HG03558 (cell line): ENCODE measurements around the gene ARF4.

ENCODE experiments used
- ATAC-seq: cut with Tn5 transposase; IDR thresholded peaks from one replicate; pipeline ENCODE4 v1.9.1; 2021; ENCODE audit warnings: moderate number of reproducible peaks; ENCODE audit not compliant: unreplicated experiment; ENCODE audit errors: extremely low read depth

ARF4 gene

DNA sequence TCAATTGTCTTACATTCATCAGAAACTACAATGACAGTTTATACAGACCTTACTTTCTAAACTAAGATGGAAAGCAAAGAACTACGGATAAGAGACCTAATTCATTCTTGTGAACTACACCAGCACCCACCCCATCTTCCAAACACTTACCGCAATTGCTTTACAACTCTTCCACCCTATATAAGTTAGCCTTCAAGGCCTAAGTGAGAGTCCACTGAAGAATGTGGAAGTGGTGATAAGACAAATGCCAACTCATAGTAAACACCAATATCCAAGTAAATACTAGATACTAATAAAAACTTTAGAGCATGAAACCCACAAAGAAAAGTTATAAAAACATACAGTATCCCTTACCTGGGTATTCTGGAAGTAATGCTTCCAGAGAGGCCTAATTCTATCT is 13.6 kb downstream of the ARF4 start:
- ATAC-seq = no peak

- no peak for ATAC-seq
These were observed 14.5 kb downstream of the ARF4 start for GRCh38 chr3:57582474-57583168.

- no peak for ATAC-seq
These were observed 19.3 kb downstream of the ARF4 start for GRCh38 chr3:57577801-57578200.

- ATAC-seq = no peak
These were observed 21.0 kb downstream of the ARF4 start for GRCh38 chr3:57575966-57576626.

DNA sequence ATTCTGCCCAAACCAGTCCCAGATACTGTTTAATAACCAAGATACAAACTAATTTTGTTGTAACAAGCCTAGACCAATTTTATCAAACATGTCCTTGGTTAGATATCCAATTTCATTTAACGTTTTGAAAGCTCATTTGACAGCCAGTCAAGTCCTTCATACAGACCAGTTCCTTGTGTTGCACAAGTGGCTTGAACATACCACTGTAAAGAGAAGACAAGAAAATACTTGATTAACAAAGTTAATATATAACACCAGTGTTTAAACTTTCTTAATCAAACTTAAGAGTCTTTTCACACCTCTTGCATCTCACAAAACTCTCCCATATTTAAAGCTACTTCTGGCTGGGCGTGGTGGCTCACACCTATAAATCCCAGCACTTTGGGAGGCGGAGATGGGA is 25.0 kb downstream of the ARF4 start:
- no peak for ATAC-seq

DNA sequence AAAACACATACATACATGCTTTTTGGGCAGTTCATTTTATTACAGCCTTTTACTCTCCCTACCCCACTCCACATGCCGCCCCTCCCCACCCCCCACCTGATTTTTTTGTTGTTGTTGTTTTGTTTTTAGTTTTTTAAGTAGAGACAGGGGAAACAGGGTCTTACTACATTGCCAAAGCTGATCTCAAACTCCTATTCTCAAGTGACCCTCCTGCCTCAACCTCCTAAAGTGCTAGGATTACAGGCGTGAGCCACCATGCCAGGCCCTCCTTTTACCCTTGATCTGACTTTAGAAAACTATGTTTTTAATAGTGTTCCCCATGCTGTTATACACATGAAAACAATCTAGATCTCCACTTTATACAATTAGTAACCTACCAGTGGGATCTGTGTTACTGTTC is 26.3 kb downstream of the ARF4 start:
- no peak for ATAC-seq

- no peak for ATAC-seq
These were observed 27.2 kb downstream of the ARF4 start for GRCh38 chr3:57569859-57570450.

GRCh38 chr3:57559526-57559925 is 37.6 kb downstream of the ARF4 start:
- ATAC-seq = no peak

DNA sequence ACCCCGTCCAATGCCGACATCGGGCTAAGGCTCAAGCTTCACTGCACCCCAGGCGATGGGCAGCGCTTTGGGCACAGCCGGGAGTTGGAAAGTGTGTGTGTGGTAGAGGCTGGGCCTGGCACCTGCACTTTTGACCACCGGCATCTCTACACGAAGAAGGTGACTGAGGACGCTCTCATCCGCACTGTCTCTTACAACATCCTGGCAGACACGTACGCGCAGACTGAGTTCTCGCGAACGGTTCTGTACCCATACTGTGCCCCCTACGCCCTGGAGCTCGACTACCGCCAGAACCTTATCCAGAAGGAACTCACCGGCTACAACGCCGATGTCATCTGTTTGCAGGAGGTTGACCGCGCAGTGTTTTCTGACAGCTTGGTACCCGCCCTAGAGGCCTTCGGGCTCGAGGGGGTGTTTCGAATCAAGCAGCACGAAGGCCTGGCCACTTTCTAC is 40.0 kb downstream of the ARF4 start:
- no peak for ATAC-seq

DNA sequence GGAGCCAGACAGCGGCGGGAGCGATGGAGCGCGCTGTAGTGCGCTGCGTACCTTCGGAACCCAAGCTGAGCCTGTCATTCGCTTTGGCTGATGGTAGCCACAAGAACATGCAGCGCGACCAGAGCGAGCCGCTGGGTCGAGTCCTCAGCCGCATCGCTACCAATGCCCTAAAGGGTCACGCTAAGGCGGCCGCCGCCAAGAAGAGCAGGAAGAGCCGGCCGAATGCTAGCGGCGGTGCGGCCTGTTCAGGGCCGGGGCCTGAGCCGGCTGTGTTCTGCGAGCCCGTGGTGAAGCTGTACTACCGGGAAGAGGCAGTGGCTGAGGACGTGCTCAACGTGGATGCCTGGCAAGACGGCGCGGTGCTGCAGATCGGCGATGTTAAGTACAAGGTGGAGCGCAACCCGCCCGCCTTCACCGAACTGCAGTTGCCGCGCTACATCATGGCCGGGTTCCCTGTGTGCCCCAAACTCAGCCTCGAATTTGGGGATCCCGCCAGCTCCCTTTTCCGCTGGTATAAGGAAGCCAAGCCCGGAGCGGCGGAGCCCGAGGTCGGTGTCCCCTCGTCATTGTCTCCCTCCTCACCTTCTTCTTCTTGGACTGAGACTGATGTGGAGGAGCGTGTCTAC is 40.6 kb downstream of the ARF4 start:
- ATAC-seq = no peak

GRCh38 chr3:57555738-57556458 is 41.2 kb downstream of the ARF4 start, which contains the start of gene PDE12:
Gene PDE12 (plus strand): TSS chr3:57556274. CDS start chr3:57556380, 106 bp downstream.
- ATAC-seq = peak; percentile 54

GRCh38 chr3:57555306-57555705 is 41.8 kb downstream of the ARF4 start:
- no peak for ATAC-seq

DNA sequence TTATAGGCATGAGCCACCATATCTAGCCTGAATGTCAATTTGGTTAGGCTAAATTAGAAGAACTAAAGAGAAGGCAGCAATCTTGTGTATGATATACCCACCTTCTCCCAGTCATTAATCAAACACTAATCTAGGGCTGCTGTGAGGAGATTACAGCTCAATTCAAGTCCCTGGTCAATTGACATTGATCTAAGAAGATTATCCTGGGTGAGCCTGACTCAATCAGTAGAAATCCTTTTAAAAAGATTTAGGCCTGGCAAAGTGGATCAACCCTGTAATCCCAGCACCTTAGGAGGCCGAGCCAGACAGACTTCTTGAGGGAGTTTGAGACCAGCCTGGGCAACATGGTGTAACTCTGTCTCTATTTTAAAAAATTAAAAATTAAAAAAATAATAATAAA is 50.5 kb downstream of the ARF4 start:
- ATAC-seq = no peak

- ATAC-seq = no peak
These were observed 51.4 kb downstream of the ARF4 start for GRCh38 chr3:57545636-57546268.

DNA sequence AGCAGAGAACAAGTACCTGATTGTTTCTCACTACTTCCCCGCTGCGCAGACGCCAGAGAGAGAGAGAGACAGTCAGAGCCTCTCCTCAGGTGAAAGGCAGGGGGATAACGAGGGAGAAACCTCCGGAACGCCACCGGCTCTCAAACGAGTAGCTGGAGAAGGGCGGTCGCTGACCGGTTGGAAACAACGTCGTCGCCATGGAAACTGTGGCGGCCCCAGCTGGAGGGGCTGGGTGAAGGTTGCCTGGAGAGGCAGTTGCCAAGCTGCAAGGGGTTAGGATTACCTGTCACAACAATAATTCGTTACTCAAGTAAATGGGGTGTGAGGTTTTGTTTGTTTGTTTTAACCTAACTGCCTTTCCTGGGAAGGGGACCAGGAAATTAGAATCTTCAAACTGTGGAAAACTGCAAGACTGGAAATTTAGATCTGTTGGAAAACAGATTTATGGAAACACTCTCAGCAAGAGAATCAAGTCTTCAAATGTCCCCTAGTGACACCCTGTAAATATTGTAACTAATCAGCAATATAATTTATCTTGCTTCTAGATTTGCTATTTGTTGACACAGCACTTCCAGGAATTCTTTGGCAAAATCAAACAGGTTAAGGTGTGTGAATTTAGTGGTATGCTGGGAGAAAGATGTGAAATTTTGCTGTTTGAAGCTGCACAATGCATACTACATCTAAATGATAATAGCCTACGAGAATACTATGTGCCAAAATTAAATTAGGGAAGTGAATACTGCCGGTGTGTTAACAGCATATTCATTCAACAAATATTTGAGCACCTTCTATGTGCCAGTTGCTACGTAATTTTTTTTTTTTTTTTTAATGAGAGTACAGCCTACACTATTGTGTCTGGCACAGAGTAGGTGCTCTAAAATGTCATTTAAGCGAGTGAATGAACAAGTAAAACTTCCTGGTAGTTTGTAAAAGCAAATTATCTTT is 52.7 kb downstream of the ARF4 start, which contains the start of gene DNAH12:
TSS of gene DNAH12 (minus strand) at position 164 of the 945 bp plus-strand sequence. CDS start 1,474 bp downstream, outside the sequence.
- ATAC-seq = no peak

DNA sequence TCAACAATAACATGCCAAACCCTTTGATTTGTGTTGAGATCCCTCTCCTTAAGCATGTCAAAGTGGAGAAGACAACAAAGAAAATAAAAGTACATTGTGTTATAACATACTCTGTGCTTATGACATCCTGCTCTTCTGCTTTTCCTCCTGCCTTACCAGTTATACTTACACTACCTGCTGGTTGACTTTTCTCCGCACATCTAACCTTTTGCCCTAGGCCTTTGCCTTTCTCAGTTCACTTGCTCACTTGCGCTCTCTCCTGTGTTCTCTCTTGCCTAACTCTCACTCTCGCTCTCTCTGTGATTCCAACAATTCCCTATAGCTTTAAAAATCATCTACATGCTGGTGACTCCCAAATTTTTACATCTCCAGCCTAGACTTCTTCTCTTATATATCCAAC is 58.7 kb downstream of the ARF4 start:
- no peak for ATAC-seq

GRCh38 chr3:57530071-57530608 is 67.0 kb downstream of the ARF4 start:
- no peak for ATAC-seq
